ENCODE results near the gene ECI1. TPM values are rescaled to one million over a fixed set of nuclear protein-coding genes. Genes with fewer than 3 reads are reported as not detected.
"Not testable (repeated sequence)": the region's sequence is repeated elsewhere in the genome, so short reads cannot be mapped to it uniquely, and the experiment has no call there.

The ECI1 gene
- total and polyA plus RNA-seq, 2 experiments from 2014 or later = 71.4 to 156 TPM

DNA sequence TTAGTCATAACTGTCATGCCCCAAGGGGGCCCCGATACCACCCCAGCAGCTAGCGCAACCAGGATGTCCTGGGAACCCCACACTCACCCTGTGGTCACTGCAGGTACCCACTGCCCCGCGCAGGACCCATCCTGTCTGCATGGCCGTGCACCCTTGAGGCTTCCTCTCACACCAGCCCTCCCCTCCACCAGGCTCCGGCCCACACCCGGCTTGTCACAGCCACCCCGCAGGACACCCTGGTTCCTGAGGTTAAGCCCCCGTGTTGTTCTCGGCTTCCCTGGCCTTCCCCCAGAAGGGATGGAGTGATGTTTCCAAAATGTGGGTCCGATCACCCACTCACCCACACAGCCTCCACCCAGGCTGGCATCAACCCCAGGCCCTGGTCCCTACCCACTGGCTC lies 7.6 kb downstream of the ECI1 start:
- no peak for DNase-seq (ENCODE audit: low spot score)
- Histone ChIP-seq H3K27me3 (no peaks in the 10 kb centered on the region), H3K4me3 (no peak overlapping the region), H3K36me3 (replicated peaks; ENCODE audit: insufficient read depth, low read depth) (no peaks in the 10 kb centered on the region), H3K9me3 (ENCODE audit: low read depth) (no peaks in the 10 kb centered on the region), H3K4me2 (no peak overlapping the region), H3K27ac (no peak overlapping the region), H3K4me1 (ENCODE audit: insufficient read depth) (no peaks in the 10 kb centered on the region), H3K79me2 (peaks cover 17% of the 10 kb centered on the region), H4K20me1 (ENCODE audit: insufficient read depth, poor library complexity, severe bottlenecking) (no peaks in the 10 kb centered on the region), H2AFZ (no peak overlapping the region), H3K9me2 (replicated peaks; ENCODE audit: insufficient read depth) (no peaks in the 10 kb centered on the region)
- TF ChIP-seq EZH2phosphoT487 (IDR thresholded peaks at IDR 0.05; ENCODE audit: low read depth, severe bottlenecking, unreplicated experiment) (no peak), EZH2 (IDR thresholded peaks at IDR 0.05; ENCODE audit: borderline replicate concordance) (no peak)
- TF ChIP-seq, protein P1, sequence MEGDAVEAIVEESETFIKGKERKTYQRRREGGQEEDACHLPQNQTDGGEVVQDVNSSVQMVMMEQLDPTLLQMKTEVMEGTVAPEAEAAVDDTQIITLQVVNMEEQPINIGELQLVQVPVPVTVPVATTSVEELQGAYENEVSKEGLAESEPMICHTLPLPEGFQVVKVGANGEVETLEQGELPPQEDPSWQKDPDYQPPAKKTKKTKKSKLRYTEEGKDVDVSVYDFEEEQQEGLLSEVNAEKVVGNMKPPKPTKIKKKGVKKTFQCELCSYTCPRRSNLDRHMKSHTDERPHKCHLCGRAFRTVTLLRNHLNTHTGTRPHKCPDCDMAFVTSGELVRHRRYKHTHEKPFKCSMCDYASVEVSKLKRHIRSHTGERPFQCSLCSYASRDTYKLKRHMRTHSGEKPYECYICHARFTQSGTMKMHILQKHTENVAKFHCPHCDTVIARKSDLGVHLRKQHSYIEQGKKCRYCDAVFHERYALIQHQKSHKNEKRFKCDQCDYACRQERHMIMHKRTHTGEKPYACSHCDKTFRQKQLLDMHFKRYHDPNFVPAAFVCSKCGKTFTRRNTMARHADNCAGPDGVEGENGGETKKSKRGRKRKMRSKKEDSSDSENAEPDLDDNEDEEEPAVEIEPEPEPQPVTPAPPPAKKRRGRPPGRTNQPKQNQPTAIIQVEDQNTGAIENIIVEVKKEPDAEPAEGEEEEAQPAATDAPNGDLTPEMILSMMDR (IDR thresholded peaks at IDR 0.05; ENCODE audit: poor library complexity) = no peak
- WGBS (ENCODE audit: low lambda C conversion rate, missing lambda C conversion rate) = 98% methylated on average over 6 of the region's 11 CpGs

- no peaks in the 10 kb centered on the region for H4K20me1 ChIP-seq (ENCODE audit: insufficient read depth, poor library complexity, severe bottlenecking)
- H3K27me3 ChIP-seq = no peaks in the 10 kb centered on the region
- peaks cover 10% of the 10 kb centered on the region for H3K79me2 ChIP-seq
- H3K4me1 ChIP-seq (ENCODE audit: insufficient read depth) = no peaks in the 10 kb centered on the region
- no peak for TF ChIP-seq EZH2 (IDR thresholded peaks at IDR 0.05; ENCODE audit: borderline replicate concordance)
- TF ChIP-seq, protein P1 (IDR thresholded peaks at IDR 0.05; ENCODE audit: poor library complexity) = no peak
- TF ChIP-seq EZH2phosphoT487 (IDR thresholded peaks at IDR 0.05; ENCODE audit: low read depth, severe bottlenecking, unreplicated experiment) = no peak
- no peaks in the 10 kb centered on the region for H3K9me2 ChIP-seq (replicated peaks; ENCODE audit: insufficient read depth)
- H2AFZ ChIP-seq = no peak overlapping the region
- H3K36me3 ChIP-seq (replicated peaks; ENCODE audit: insufficient read depth, low read depth) = no peaks in the 10 kb centered on the region
- H3K9me3 ChIP-seq (ENCODE audit: low read depth) = no peaks in the 10 kb centered on the region
- H3K4me3 ChIP-seq = no peak overlapping the region
- no peak overlapping the region for H3K4me2 ChIP-seq
- no peak for DNase-seq (ENCODE audit: low spot score)
- WGBS (ENCODE audit: low lambda C conversion rate, missing lambda C conversion rate) = 94% methylated on average over 19 of the region's 19 CpGs
- no peak overlapping the region for H3K27ac ChIP-seq
These were observed 8.3 kb downstream of the ECI1 start for GRCh38 chr16:2243031-2243528.

GRCh38 chr16:2242598-2242997 lies 8.8 kb downstream of the ECI1 start:
- Histone ChIP-seq H3K4me3 (no peak overlapping the region), H3K27ac (no peak overlapping the region), H4K20me1 (ENCODE audit: insufficient read depth, poor library complexity, severe bottlenecking) (peaks cover 4% of the 10 kb centered on the region), H3K27me3 (peaks cover 2% of the 10 kb centered on the region), H3K4me1 (ENCODE audit: insufficient read depth) (peaks cover under 1% of the 10 kb centered on the region), H3K36me3 (replicated peaks; ENCODE audit: insufficient read depth, low read depth) (no peaks in the 10 kb centered on the region), H3K9me2 (replicated peaks; ENCODE audit: insufficient read depth) (no peaks in the 10 kb centered on the region), H3K79me2 (peaks cover 6% of the 10 kb centered on the region), H3K9me3 (ENCODE audit: low read depth) (no peaks in the 10 kb centered on the region), H2AFZ (no peak overlapping the region), H3K4me2 (no peak overlapping the region)
- TF ChIP-seq, protein P1 (IDR thresholded peaks at IDR 0.05; ENCODE audit: poor library complexity) = no peak
- TF ChIP-seq EZH2 (IDR thresholded peaks at IDR 0.05; ENCODE audit: borderline replicate concordance) (no peak), EZH2phosphoT487 (IDR thresholded peaks at IDR 0.05; ENCODE audit: low read depth, severe bottlenecking, unreplicated experiment) (no peak)
- no peak for DNase-seq (ENCODE audit: low spot score)
- WGBS (ENCODE audit: low lambda C conversion rate, missing lambda C conversion rate) = 94% methylated on average over 11 of the region's 11 CpGs

GRCh38 chr16:2240331-2240730 lies 11.1 kb downstream of the ECI1 start:
- H2AFZ ChIP-seq = not testable (repeated sequence)
- 89% methylated on average over 9 of the region's 9 CpGs for WGBS (ENCODE audit: low lambda C conversion rate, missing lambda C conversion rate)
- H4K20me1 ChIP-seq (ENCODE audit: insufficient read depth, poor library complexity, severe bottlenecking) = peaks cover 14% of the 10 kb centered on the region

More at GRCh38 chr16:2240331-2240730, 11.1 kb downstream of the ECI1 start:
- H3K79me2 ChIP-seq; H3K4me2 ChIP-seq; H3K36me3 ChIP-seq (replicated peaks; ENCODE audit: insufficient read depth, low read depth); H3K4me3 ChIP-seq; H3K9me3 ChIP-seq (ENCODE audit: low read depth); H3K27ac ChIP-seq; H3K9me2 ChIP-seq (replicated peaks; ENCODE audit: insufficient read depth); DNase-seq (ENCODE audit: low spot score): not testable (repeated sequence)
- Histone ChIP-seq H3K27me3 (peaks cover 25% of the 10 kb centered on the region), H3K4me1 (ENCODE audit: insufficient read depth) (peaks cover 16% of the 10 kb centered on the region)

All from hepatocyte (in vitro differentiated cells).